CD14-positive monocyte (primary cell): ENCODE measurements around the gene PGAM4. TPM values are rescaled to one million over a fixed set of nuclear protein-coding genes. Genes with fewer than 3 reads are reported as not detected.
"Not testable (repeated sequence)": the region's sequence is repeated elsewhere in the genome, so short reads cannot be mapped to it uniquely, and the experiment has no call there.

Source experiments
- DNase-seq, 3 donors: peaks; one replicate each; pipeline ENCODE4 v3.0.0-alpha.2; 2011 to 2022
- H2AFZ ChIP-seq: 2 replicates; pipeline ENCODE4 v1.6.0; 2012; ENCODE audit warnings: mild to moderate bottlenecking, low read depth, low read length, inconsistent platforms; ENCODE audit not compliant: insufficient read depth, poor library complexity, severe bottlenecking
- H3K27ac ChIP-seq, 2 donors: 1 replicate in 1 of 2; 2 replicates in 1 of 2; pipeline ENCODE4 v1.5.1; 2012 to 2013; ENCODE audit warnings: low read length in 2 of 2, control low read depth in 1 of 2, inconsistent platforms in 1 of 2, low read depth in 1 of 2, mild to moderate bottlenecking in 1 of 2
- H3K27me3 ChIP-seq, 2 donors: one replicate each; pipeline versions ENCODE4 v1.6.0 to v1.6.1; 2011 to 2013; ENCODE audit warnings: low read length in 2 of 2; ENCODE audit not compliant: control insufficient read depth in 2 of 2, insufficient read depth in 2 of 2
- H3K36me3 ChIP-seq, 2 donors: replicated peaks in 1 of 2; 1 replicate in 1 of 2; 2 replicates in 1 of 2; pipeline versions ENCODE4 v1.5.1 to v1.6.1; 2012 to 2013; ENCODE audit warnings: low read length in 2 of 2, control low read depth in 1 of 2, inconsistent platforms in 1 of 2, mild to moderate bottlenecking in 1 of 2; ENCODE audit not compliant: insufficient read depth in 2 of 2, control insufficient read depth in 1 of 2
- H3K4me1 ChIP-seq, 2 donors: 1 replicate in 1 of 2; 2 replicates in 1 of 2; pipeline versions ENCODE4 v1.5.1 to v1.6.1; 2012 to 2013; ENCODE audit warnings: low read length in 2 of 2, control low read depth in 1 of 2, inconsistent platforms in 1 of 2, mild to moderate bottlenecking in 1 of 2, moderate library complexity in 1 of 2; ENCODE audit not compliant: insufficient read depth in 2 of 2, control insufficient read depth in 1 of 2
- H3K4me2 ChIP-seq: replicated peaks from 2 replicates; pipeline ENCODE3; 2012; ENCODE audit warnings: low read length, moderate library complexity, mild to moderate bottlenecking; ENCODE audit not compliant: poor library complexity, severe bottlenecking; ENCODE audit errors: extremely low read depth
- H3K4me3 ChIP-seq, 3 experiments: fragments of 200-600 bp in 1 of 3; sonication (generic) in 1 of 3; replicated peaks in 1 of 3; 1 replicate in 2 of 3; 2 replicates in 1 of 3; pipeline ENCODE4 v1.5.1; 2011 to 2013; ENCODE audit warnings: low read length in 3 of 3, mild to moderate bottlenecking in 3 of 3, control low read depth in 2 of 3, low read depth in 2 of 3, inconsistent platforms in 1 of 3, moderate library complexity in 1 of 3
- H3K79me2 ChIP-seq: 2 replicates; pipeline ENCODE4 v1.6.0; 2012; ENCODE audit warnings: mild to moderate bottlenecking, control low read depth, inconsistent platforms, low read length, moderate library complexity; ENCODE audit not compliant: insufficient read depth
- H3K9ac ChIP-seq: 2 replicates; pipeline ENCODE4 v1.6.0; 2017; ENCODE audit warnings: low read length, mild to moderate bottlenecking; ENCODE audit not compliant: insufficient read depth, poor library complexity, severe bottlenecking
- H3K9me3 ChIP-seq, 2 donors: replicated peaks in 1 of 2; 1 replicate in 1 of 2; 2 replicates in 1 of 2; pipeline versions ENCODE4 v1.5.1 to v1.6.1; 2012 to 2013; ENCODE audit warnings: low read length in 2 of 2, control low read depth in 1 of 2; ENCODE audit not compliant: control insufficient read depth in 1 of 2, insufficient read depth in 1 of 2
- H4K20me1 ChIP-seq: 2 replicates; pipeline ENCODE4 v1.6.0; 2012; ENCODE audit warnings: mild to moderate bottlenecking, low read length, control low read depth, moderate library complexity; ENCODE audit not compliant: insufficient read depth
- H3K27ac Mint-ChIP-seq, 7 donors: one replicate each; pipeline ENCODE4 v1.8.0; 2020; ENCODE audit warnings: mild to moderate bottlenecking in 7 of 7, mixed read lengths in 7 of 7, moderate library complexity in 6 of 7, inconsistent platforms in 2 of 7
- H3K27me3 Mint-ChIP-seq, 3 donors: one replicate each; pipeline ENCODE4 v1.8.0; 2021 to 2022; ENCODE audit warnings: low read depth in 3 of 3, mild to moderate bottlenecking in 3 of 3, mixed read lengths in 3 of 3, moderate library complexity in 3 of 3, inconsistent platforms in 1 of 3
- H3K36me3 Mint-ChIP-seq, 2 donors: one replicate each; pipeline ENCODE4 v1.8.0; 2020; ENCODE audit warnings: mixed read lengths in 2 of 2, inconsistent platforms in 1 of 2, mild to moderate bottlenecking in 1 of 2
- H3K4me1 Mint-ChIP-seq: one replicate; pipeline ENCODE4 v1.8.0; 2020; ENCODE audit warnings: mild to moderate bottlenecking, mixed read lengths
- H3K4me3 Mint-ChIP-seq, 2 donors: one replicate each; pipeline ENCODE4 v1.8.0; 2020; ENCODE audit warnings: mild to moderate bottlenecking in 2 of 2, mixed read lengths in 2 of 2, moderate library complexity in 1 of 2
- H3K9me3 Mint-ChIP-seq, 7 donors: one replicate each; pipeline ENCODE4 v1.8.0; 2020 to 2022; ENCODE audit warnings: mixed read lengths in 7 of 7, mild to moderate bottlenecking in 6 of 7, moderate library complexity in 6 of 7, inconsistent platforms in 2 of 7
- CTCF ChIP-seq: fragments of 200-600 bp; IDR thresholded peaks from one replicate; pipeline ENCODE4 v1.8.0; 2022; ENCODE audit warnings: antibody characterized with exemption, mild to moderate bottlenecking
- WGBS: methylation state at CpG from one replicate; pipeline ENCODE4 v1.1.5; 2013; ENCODE audit warnings: missing lambda C conversion rate; ENCODE audit not compliant: insufficient coverage; 5-methylcytosine and 5-hydroxymethylcytosine counted together
- intact Hi-C, 2 donors: fragments of 100-400 bp; cut with micrococcal nuclease; formaldehyde crosslinking; loops; one replicate each; pipeline versions ENCODE4 v1.15.0 to v1.15.1; 2023
- polyA plus RNA-seq, 3 donors: library from polyadenylated mRNA; depleted of rRNA in 1 of 3; unstranded in 2 of 3; stranded (reverse) in 1 of 3; fragments of 300-500 nt in 2 of 3; fragments of >200 nt in 1 of 3; fragmentation: Illumina TruSeq in 2 of 3; gene quantifications; 1 replicate in 2 of 3; 2 replicates in 1 of 3; pipeline ENCODE4 v1.2.3, GENCODE V29; 2012 to 2021

PGAM4 gene
- polyA plus RNA-seq, 3 donors = not detected

GRCh38 chrX:77945910-77946545 is 23.4 kb downstream of the PGAM4 start:
- no peaks in the 10 kb centered on the region for H3K27me3 ChIP-seq
- Mint-ChIP-seq H3K4me3 (no peak overlapping the region), H3K36me3 (no peaks in the 10 kb centered on the region), H3K27ac (peak overlapping the region; percentile 62 to 83 (median 65)), H3K27me3 (no peaks in the 10 kb centered on the region), H3K9me3 (no peaks in the 10 kb centered on the region), H3K4me1 (peaks cover 11% of the 10 kb centered on the region)
- no peaks in the 10 kb centered on the region for H3K36me3 ChIP-seq
- no peaks in the 10 kb centered on the region for H4K20me1 ChIP-seq
- no peak overlapping the region for H3K4me2 ChIP-seq
- H3K4me3 ChIP-seq = peak overlapping the region in 1 of 3 experiments; percentile 30
- peaks cover 15 to 22% of the 10 kb centered on the region in 2 donors for H3K4me1 ChIP-seq
- peaks cover 7% of the 10 kb centered on the region for H3K79me2 ChIP-seq
- intact Hi-C loops = no loop called here
- no peaks in the 10 kb centered on the region for H3K9me3 ChIP-seq
- no peak overlapping the region for H2AFZ ChIP-seq
- no peak overlapping the region for H3K27ac ChIP-seq
- H3K9ac ChIP-seq = no peak overlapping the region
- no peak for TF ChIP-seq CTCF
- WGBS = no CpG with 5 or more reads among the region's 7 CpGs
- peak in 2 of 3 donors; percentile 27 to 35 for DNase-seq

DNA sequence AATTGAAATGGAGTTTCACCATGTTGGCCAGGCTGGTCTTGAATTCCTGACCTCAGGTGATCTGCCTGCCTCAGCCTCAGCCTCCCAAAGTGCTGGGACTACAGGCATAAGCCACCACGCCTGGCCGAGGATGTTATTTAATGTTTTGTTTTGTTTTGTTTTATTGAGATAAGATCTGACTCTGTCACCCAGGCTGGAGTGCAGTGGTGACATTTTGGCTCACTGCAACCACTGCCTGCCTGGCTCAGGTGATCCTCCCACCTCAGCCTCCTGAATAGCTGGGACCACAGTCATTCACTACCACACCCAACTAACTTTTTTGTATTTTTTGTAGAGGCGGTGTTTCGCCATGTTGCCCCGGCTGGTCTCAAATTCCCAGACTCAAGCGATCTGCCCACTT is 24.4 kb downstream of the PGAM4 start:
- H3K36me3 ChIP-seq, H3K9me3 ChIP-seq, H3K27me3 Mint-ChIP-seq, H4K20me1 ChIP-seq, H3K4me2 ChIP-seq, H3K9me3 Mint-ChIP-seq, H3K4me3 ChIP-seq, H3K27ac ChIP-seq, H2AFZ ChIP-seq, H3K36me3 Mint-ChIP-seq, H3K79me2 ChIP-seq, H3K9ac ChIP-seq, H3K4me3 Mint-ChIP-seq, H3K27me3 ChIP-seq, DNase-seq, intact Hi-C loops: not testable (repeated sequence)
- H3K4me1 Mint-ChIP-seq = peaks cover 11% of the 10 kb centered on the region
- peak overlapping the region in 2 of 7 donors; percentile 56 to 65 for H3K27ac Mint-ChIP-seq
- WGBS = no CpG with 5 or more reads among the region's 6 CpGs
- peaks cover 15 to 22% of the 10 kb centered on the region in 2 donors for H3K4me1 ChIP-seq
